AG08395 (cell line): Measurements from ENCODE around the gene ACTN1.

Experiments
- DNase-seq: peaks from one replicate; pipeline ENCODE4 v3.0.0; 2012; ENCODE audit warnings: mixed read lengths, low spot score

Gene ACTN1

GRCh38 chr14:68951035-68951797 lies 27.9 kb downstream of the ACTN1 start:
- peak; percentile 83 for DNase-seq

DNA sequence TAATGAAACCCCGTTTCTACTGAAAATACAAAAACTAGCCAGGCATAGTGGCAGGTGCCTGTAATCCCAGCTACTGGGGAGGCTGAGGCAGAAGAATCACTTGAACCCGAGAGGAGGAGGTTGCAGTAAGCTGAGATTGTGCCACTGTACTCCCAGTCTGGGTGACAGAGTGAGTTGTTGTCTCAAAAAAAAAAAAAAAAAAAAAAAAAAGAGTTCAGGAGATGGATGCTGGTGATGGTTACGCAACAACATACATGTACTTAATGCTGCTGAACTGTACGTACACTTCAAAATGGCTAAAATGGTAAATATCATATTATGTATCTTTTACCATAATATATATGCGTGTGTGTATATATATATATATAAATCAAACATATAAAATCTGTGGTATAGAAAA lies 29.0 kb downstream of the ACTN1 start:
- DNase-seq: no peak

DNA sequence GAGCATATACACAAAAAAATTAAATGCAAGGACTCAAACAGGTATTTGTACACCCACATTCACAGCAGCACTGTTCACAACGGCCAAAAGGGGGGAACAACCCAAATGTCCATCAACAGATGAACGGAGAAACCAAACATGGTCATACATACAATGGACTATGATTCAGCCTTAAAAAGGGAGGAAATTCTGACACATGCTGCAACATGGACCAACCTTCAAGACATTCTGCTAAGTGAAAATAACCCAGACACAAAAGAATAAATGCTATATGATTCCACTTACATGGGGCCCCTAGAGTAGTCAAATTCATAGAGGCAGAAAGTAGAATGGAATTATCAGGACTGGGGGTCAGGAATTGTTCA lies 29.5 kb downstream of the ACTN1 start:
- DNase-seq: no peak

DNA sequence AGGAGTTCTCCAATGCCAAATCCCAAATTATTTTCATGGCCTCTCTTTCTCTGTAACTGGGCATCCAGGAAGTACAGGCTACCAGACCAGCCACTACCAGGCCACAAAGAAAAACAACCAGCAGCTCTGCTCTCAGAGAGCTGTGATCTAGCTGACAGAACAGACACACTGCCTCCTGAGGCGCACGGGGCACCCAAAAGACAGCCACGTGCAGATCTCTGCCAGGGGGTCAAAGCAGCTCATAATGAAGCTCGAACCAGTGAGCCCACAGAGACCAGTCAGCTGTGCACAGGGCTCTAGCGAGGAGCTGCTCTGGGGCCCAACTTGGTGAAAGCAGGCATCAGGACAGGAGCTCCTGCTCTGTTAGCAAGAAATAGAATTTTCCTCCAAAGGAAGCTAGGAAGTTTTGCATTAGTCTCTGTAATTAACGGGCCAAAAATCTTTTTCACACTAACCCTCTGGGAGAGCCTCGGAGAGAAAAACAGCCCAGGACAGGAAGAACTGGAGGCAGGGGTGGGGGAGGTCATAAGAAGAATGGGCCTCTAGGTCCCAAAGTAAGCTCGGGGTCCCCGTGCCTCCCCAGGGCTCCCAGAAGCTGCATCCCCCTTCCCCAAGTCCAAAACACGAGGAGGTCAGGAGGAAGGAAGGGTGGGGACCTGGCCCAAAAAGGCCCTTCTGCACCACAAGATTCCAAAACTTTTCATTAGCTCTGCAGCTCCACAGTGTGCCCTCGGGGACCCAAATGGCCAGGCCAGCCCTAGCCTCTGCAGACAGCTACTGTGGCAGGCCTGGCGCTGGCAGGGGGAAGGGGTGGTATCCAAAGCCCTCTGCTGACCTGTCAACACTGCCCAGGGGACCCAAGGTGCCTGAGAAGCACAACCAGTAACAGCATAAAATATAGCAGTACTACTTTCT lies 30.2 kb downstream of the ACTN1 start:
- DNase-seq: no peak

GRCh38 chr14:68947802-68948201 lies 31.3 kb downstream of the ACTN1 start:
- DNase-seq: peak; percentile 33

DNA sequence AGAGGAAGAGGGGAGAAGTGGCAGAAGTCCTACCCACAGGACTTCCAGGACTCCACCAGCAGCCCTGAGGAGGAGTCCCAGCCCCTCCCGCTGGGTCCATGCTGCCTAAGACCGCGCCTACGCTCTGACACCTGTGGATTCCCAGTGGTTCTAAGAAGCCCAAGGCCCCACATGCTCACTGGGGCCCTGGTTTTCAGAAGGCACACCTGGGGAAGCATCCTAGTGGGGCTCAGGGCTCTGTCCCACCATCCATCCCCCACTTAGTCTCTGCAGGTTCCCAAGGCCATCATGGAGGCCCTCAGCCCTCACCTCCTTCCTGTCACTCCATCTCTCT lies 32.6 kb downstream of the ACTN1 start:
- DNase-seq: no peak

GRCh38 chr14:68945585-68946488 lies 33.3 kb downstream of the ACTN1 start:
- no peak for DNase-seq

- DNase-seq: no peak
Measured at GRCh38 chr14:68945190-68945584, 33.9 kb downstream of the ACTN1 start.

DNA sequence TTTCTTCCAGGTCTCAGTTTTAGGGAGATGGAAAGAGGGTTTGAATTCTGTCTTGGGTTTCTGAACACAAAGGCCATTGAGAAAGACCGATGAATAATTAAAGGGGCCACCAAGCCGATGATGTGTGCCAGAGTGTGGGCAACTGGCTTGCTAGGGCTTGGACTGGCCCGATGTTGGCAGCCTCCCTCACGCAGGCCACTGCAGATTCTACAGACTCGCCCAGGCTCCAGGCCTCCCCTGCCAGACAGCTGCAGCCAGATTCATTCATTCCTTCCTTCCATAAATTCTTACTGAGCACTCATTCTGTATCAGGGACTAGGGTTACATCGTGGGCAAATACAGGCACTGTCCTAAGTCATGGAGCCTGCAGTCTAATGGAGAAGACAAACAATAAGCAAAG lies 34.9 kb downstream of the ACTN1 start:
- DNase-seq: no peak

GRCh38 chr14:68943107-68943506 lies 36.0 kb downstream of the ACTN1 start:
- DNase-seq: no peak

GRCh38 chr14:68942296-68943035 lies 36.6 kb downstream of the ACTN1 start:
- no peak for DNase-seq

- peak; percentile 87 for DNase-seq
Measured at GRCh38 chr14:68941820-68942219, 37.3 kb downstream of the ACTN1 start.

DNA sequence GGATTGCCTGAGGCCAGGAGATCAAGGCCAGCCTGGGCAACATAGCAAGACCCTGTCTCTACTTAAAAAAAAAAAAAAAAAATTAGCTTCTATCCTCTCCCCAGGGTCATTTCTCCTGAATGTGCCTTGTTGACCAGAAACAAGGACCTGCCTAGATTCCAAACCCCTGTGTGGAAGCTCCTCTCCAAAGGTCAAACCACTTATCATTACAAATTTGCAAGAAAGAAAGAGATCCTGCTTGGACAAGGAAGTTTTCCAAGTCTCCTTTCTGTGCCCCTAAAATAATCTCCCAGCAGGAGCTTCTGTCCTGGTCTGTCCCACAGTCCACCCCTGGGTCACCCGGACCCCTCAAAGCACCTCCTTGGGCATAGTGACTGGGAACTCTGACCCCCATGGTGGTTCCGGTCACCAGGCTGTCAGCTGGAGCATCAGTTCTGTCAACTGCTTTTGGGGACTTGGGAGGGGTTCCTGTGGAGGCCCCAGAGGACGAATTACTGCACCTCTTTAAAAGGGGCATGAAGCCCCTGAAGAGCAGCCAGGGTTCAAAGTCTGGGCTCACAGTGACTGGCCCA lies 38.4 kb downstream of the ACTN1 start:
- no peak for DNase-seq

DNA sequence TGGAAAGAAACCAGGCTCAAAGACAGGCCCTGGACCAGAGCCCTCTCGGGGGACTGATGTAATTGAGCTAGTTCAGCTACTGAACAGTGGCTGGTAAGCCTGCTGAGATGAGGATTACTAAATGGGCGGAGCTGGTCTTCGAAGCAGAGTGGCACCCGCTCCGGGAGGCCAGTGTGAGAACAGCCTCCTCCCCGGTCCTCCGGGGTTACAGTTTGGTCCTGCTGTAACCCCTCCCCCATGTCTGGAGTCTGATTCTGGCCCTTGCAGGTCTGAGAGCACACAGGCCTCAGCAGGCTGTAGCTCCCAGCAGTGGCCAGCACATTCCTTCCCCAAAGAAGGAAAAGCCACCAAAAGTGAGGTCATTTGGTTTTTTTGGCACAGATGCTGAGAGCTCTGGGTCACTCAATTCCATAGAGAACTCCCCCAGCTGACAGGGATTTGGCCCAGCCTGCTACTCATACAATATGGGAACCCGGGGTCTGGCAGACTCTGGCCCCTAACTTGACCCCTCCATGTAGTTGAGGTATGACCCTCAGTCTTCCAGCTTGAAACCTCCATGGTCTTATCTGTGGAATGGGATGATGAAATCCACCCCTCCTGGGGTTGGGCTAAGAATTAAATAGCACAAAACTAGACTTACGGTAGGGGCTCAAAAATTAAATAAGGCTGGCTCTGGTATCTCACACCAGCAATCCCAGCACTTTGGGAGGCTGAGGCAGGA lies 39.0 kb downstream of the ACTN1 start:
- peak; percentile 91 for DNase-seq

GRCh38 chr14:68939181-68939892 lies 39.8 kb downstream of the ACTN1 start:
- no peak for DNase-seq

GRCh38 chr14:68938271-68939150 lies 40.6 kb downstream of the ACTN1 start:
- DNase-seq: no peak

DNA sequence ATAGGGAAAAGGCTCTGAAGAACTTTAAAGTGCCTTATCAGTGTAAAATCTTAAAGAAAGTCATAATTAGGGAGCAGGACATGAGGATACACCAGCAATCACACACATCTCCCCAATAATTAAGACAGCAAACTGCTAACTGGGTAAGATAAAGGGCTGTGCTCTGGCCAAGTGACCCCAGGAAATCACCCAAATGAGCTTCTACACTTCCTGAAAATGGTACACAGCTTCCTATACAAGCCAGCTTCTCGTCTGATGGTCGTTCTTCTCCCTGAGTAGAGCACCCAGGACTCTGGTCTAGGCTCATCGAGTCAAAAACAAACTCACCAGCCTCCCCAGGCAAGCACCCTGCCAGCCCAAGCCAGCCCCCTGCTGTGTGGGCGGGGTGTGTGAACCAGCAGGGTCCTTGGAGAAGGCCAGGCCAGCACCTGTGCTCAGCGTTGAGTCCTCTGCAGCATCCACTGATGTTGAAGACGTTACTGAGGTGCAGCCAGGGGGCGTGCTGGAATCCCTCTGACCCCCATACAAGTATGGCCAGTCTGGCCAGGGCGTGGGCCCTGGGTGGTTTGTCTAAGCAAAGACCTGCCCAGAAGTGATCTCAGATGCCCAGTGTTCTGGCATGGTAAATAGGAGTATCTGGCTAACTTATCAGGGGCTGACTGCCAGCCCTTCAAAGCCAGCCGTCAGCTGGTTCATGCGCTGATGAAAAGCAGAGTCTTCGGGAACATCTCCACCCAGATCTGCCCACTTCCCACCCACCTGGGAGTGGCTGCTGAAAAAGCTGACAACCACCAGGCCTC lies 41.4 kb downstream of the ACTN1 start:
- DNase-seq: no peak

DNA sequence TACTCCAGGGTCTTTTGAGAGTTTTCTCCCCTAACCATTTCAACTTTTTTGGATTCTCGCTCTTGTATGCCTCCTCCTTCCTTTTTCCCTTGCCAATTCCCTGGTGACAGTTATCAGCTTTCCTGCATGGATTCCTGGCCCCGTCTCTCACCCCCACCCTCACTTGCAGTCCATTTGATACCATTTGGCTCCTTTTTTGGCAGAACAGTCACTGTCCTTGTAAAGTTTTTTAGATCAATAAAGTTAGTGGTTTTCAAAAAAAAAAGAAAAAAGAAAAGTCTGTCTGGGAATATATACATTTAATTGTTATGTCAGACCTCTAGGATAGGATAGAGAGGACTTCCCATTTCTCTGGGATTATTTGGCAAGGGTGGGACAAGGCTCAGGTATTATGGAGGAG lies 42.1 kb downstream of the ACTN1 start:
- no peak for DNase-seq
